ENCODE data around the gene AMER3. TPM values are rescaled to one million over a fixed set of nuclear protein-coding genes. Genes with fewer than 3 reads are reported as not detected.

AMER3 gene
- polyA plus RNA-seq, 1 donor from 2014 or later = 19.2 TPM

- Histone ChIP-seq H3K4me3 (ENCODE audit: low read length) (peak overlapping the region; percentile 92), H3K36me3 (ENCODE audit: insufficient read depth, low read length) (no peaks in the 10 kb centered on the region), H3K9me2 (ENCODE audit: insufficient read depth, low read length) (no peaks in the 10 kb centered on the region), H3K9me3 (ENCODE audit: low read length) (no peaks in the 10 kb centered on the region), H2AFZ (ENCODE audit: low read depth, low read length) (no peak overlapping the region), H3F3A (ENCODE audit: insufficient read depth, low read length, poor library complexity, severe bottlenecking) (no peaks in the 10 kb centered on the region), H3K9ac (ENCODE audit: low read length) (peak overlapping the region; percentile 89), H3K27me3 (ENCODE audit: insufficient read depth, low read depth, low read length) (peaks cover 9% of the 10 kb centered on the region), H3K4me2 (ENCODE audit: low read length) (no peak overlapping the region), H3K27ac (ENCODE audit: low read length) (no peak overlapping the region), H3K79me2 (replicated peaks; ENCODE audit: insufficient read depth, low read length) (no peaks in the 10 kb centered on the region), H4K20me1 (ENCODE audit: insufficient read depth) (no peaks in the 10 kb centered on the region)
- TF ChIP-seq REST (IDR thresholded peaks at IDR 0.05; ENCODE audit: borderline replicate concordance) (no peak), MXI1 (conservative IDR thresholded peaks at IDR 0.05; ENCODE audit: poor library complexity, severe bottlenecking) (no peak), EZH2 (IDR thresholded peaks at IDR 0.05; ENCODE audit: borderline replicate concordance, insufficient read depth, low read length, poor library complexity, severe bottlenecking) (no peak), CTCF (IDR thresholded peaks at IDR 0.05; ENCODE audit: poor library complexity, severe bottlenecking) (no peak), TAF1 (IDR thresholded peaks at IDR 0.05; ENCODE audit: low read depth) (no peak), SMC3 (conservative IDR thresholded peaks at IDR 0.05; ENCODE audit: poor library complexity) (no peak), EP300 (conservative IDR thresholded peaks at IDR 0.05; ENCODE audit: poor library complexity, severe bottlenecking) (no peak), RAD21 (conservative IDR thresholded peaks at IDR 0.05) (no peak), POLR2AphosphoS5 (IDR thresholded peaks at IDR 0.05) (no peak)
These were observed 43.3 kb downstream of the AMER3 start for GRCh38 chr2:130798472-130799218.

GRCh38 chr2:130799295-130799694 lies 44.0 kb downstream of the AMER3 start:
- no peaks in the 10 kb centered on the region for H3F3A ChIP-seq (ENCODE audit: insufficient read depth, low read length, poor library complexity, severe bottlenecking)
- H3K9me2 ChIP-seq (ENCODE audit: insufficient read depth, low read length) = no peaks in the 10 kb centered on the region
- no peaks in the 10 kb centered on the region for H3K36me3 ChIP-seq (ENCODE audit: insufficient read depth, low read length)
- no peak overlapping the region for H2AFZ ChIP-seq (ENCODE audit: low read depth, low read length)
- H3K4me3 ChIP-seq (ENCODE audit: low read length) = no peak overlapping the region
- H3K27me3 ChIP-seq (ENCODE audit: insufficient read depth, low read depth, low read length) = peaks cover 9% of the 10 kb centered on the region
- no peaks in the 10 kb centered on the region for H4K20me1 ChIP-seq (ENCODE audit: insufficient read depth)
- H3K79me2 ChIP-seq (replicated peaks; ENCODE audit: insufficient read depth, low read length) = no peaks in the 10 kb centered on the region
- no peak overlapping the region for H3K9ac ChIP-seq (ENCODE audit: low read length)
- H3K4me2 ChIP-seq (ENCODE audit: low read length) = no peak overlapping the region
- H3K27ac ChIP-seq (ENCODE audit: low read length) = no peak overlapping the region
- no peaks in the 10 kb centered on the region for H3K9me3 ChIP-seq (ENCODE audit: low read length)
- no peak for TF ChIP-seq MXI1 (conservative IDR thresholded peaks at IDR 0.05; ENCODE audit: poor library complexity, severe bottlenecking)
- TF ChIP-seq EZH2 (IDR thresholded peaks at IDR 0.05; ENCODE audit: borderline replicate concordance, insufficient read depth, low read length, poor library complexity, severe bottlenecking) = no peak
- TF ChIP-seq CTCF (IDR thresholded peaks at IDR 0.05; ENCODE audit: poor library complexity, severe bottlenecking) = no peak
- no peak for TF ChIP-seq EP300 (conservative IDR thresholded peaks at IDR 0.05; ENCODE audit: poor library complexity, severe bottlenecking)
- no peak for TF ChIP-seq RAD21 (conservative IDR thresholded peaks at IDR 0.05)
- TF ChIP-seq TAF1 (IDR thresholded peaks at IDR 0.05; ENCODE audit: low read depth) = no peak
- no peak for TF ChIP-seq POLR2AphosphoS5 (IDR thresholded peaks at IDR 0.05)
- TF ChIP-seq SMC3 (conservative IDR thresholded peaks at IDR 0.05; ENCODE audit: poor library complexity) = no peak
- TF ChIP-seq REST (IDR thresholded peaks at IDR 0.05; ENCODE audit: borderline replicate concordance) = no peak

Data from neural cell (in vitro differentiated cells).